NCI-H2196 (cell line): Measurements from ENCODE around the gene PHIP.
"Not testable (repeated sequence)": the region's sequence is repeated elsewhere in the genome, so short reads cannot be mapped to it uniquely, and the experiment has no call there.

Experiments used
- DNase-seq: peaks from one replicate; lab custom pipeline; 2025; ENCODE audit not compliant: unreplicated experiment; lab: John Stamatoyannopoulos, UW

The PHIP gene

DNA sequence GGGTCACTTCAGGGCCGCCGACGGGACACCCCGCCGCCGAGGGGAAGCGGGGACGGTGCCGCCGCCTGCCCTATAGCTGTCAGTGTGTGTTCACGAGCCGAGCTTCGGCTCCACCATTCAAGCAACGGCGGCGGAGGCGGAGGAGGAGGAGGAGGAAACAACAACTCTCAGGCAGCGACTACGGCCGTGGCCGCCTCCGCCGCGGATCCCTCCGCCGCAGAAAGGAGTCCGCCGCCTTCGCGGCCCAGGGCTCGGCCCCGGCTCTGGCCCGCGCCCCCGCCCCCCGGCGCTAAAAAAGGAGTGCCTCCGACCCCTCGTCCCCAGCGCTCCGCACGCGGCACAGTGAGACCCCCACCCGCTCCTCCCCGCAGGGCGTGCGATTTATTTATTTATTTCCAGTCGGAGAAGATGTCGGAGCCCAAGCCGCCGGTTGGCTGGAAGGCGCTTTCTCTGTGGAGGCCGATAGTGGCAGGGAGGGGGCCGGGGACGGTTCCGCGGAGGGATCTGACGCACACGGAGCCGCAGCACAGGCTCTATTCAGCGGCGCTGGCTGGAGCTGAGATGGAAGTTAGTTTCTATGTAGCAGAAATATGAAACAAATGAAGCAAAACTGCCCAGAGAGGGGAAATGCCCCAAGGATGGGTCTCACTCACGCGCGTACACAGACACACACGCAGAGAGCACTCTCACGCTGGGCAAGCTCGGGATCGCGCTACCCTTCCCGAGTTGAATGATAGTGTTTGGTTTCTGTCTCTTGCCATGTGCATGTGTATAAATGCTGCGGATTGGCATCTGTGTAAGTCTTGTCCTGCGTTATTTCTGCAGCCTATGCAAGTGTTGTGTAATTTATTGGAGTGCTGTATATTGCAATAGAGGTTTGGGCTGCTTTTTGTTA, at the start of gene PHIP:
TSS of gene PHIP (minus strand) at position 180 of the 895 bp plus-strand sequence. CDS start 186 bp downstream, outside the sequence.
- DNase-seq: peak; percentile 94

DNA sequence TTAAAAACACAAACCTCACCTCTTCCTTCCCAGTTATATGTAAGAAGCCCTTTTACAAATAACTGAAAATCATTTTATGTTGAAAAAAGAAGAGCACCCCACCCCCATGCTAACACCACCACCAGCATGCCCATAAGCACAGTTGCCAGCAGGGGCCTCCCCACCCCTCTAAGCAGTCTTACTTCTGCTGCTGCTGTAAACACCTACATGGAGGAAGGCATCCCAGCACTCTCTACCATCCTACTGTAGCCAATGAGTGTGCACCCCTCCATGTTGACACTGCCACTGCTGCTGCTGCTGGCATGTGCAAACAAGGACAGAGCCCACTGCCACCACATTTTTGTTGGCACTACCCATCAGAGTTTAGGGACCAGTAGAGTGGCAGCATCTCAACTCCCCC, 49.6 kb upstream of the PHIP start:
- DNase-seq: no peak

DNA sequence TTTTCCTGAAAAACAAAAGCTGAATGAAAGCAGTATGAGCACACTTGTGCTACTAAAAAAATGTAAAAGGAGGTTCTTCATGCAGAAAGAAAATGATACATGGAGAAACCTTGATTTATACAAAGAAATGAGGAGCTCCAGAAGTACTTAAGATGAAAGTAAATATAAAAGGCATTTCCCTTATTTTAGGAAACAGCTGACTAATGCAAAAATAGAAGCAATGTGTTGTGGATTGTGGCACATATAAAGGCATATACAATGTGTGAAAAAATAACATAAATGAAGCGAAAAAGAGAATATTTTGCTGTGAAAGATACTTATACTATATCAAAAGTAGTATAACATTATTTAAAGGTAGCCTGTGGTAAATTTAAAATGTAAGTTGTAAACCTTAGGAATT, 41.2 kb upstream of the PHIP start:
- no peak for DNase-seq

DNA sequence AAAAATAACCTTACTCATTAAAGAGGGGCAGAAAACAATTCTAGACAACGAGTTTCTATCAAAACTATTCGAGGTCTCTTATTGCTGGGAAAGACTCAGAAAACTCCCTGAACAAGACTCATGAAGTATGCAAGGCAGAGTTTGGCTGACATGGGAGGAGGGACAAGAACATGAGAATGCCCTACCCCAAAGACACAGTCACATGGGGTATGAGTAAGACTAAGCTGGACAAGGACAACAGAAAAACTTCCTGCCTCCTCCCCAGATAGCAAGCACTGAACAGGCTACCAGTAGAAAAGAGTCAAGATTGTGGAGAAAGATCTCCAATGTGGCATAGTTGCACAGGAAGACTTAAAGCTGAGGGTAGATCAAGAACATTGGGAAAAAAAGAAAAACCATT, 39.7 kb upstream of the PHIP start:
- DNase-seq: no peak

DNA sequence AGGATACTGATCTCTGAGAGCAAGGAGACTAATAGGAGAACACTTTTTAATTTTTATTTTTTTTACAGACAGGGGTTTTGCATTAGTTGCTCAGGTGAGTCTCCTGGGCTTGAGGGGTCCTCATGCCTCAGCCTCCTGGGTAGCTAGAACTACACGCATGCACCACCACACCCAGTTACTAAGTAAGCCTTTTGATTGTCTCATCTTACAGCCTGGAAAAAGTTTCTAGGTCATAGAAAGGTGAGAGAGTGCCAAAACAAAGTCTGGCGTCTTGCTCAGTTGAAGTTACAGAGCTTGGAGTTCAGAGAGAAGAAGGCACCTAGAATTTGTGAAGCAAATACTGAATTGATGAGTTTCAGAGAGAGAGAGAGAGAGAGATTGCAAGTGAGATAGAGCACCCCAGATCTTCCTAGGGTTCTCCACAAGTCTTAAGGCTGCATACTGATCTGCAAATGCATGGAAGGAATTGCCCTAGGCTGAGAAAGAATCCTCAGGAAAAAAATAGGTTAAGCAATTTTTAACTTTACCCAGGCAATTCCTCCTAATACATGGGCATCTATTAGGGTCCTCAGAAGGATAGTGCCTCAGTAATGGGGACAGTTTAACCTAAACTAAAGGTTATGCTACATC, 37.6 kb upstream of the PHIP start:
- no peak for DNase-seq

DNA sequence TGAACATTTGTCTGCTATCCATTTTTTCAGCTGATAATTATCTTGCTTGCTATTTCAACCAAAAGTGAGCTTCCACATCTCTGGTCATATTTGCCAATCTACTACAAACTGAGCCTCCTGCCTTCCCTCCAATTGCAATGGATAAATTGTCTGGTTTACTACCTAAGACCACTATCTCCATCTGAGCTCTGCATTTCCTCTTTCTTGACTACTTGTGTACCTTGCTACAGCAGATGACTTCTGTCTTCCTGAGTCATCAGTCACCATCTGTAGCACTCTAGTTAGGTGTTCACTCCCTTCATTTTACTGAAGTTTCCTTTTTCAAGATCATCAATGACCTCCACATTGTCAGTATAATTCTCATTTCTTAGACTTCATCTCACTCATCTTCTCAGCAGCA, 33.5 kb upstream of the PHIP start:
- DNase-seq: no peak

DNA sequence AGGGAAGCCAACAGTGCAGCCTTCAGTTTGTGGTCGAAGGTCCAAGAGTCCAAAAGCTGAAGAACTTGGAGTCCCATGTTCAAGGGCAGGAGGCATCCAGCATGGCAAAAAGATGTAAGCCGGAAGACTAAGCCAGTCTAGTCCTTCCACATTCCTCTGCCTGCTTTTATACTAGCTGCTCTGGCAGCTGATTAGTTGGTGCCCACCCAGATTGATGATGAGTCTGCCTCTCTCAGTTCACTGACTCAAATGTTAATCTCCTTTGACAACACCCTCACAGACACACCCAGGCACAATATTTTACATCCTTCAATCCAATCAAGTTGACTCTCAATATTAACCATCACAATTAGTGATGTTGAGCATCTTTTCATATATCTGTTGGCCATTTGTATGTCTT, 23.1 kb upstream of the PHIP start:
- DNase-seq: no peak

DNA sequence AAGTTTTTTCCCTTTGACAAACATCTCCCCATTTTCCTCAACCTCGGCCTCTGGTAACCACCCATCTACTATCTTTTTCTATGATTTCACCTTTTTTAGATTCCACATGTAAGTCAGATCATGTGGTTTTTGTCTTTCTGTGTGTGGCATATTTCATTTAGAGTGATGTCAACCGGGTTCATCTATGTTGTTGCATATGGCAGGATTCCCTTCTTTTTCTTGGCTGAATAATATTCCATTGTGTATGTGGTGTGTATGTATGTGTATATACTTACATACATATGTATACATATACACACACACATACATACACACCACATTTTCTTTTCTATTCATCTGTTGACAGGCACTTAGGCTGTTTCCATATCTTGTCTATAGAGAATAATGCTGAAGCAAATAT, 22.2 kb upstream of the PHIP start:
- DNase-seq: no peak

DNA sequence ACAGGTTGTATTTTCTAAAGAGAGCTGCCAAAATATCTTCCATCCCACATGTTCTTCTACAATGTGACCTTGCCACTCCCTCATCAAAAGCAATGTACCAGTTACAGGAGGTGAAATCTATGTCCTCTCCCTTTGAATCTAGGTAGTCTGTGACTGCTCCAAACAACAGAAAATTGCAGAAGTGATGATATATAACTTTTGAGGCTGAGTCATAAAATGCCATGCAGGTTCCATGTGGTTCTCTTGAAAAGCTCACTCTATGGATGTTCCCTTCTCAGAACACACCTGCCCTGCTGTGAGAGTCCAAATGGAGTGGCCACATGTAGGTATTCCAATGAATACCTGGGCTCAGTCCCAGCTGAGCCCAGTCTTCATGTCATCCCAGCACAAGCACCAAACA, 16.9 kb upstream of the PHIP start:
- DNase-seq: no peak

DNA sequence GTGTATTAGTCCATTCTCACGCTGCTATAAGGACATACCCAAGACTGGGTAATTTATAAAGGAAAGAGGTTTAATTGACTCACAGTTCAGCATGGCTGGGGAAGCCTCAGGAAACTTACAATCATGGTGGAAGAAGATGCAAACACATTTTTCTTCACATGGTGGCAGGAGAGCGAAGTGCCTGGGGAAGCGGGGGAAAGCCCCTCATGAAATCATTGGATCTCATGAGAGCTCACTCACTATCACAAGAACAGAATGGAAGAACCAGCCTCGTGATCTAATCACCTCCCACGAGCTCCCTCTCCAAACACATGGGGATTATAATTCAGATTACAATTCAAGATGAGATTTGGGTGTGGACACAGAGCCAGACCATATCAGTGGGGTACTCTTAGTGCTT, 13.7 kb upstream of the PHIP start:
- not testable (repeated sequence) for DNase-seq

DNA sequence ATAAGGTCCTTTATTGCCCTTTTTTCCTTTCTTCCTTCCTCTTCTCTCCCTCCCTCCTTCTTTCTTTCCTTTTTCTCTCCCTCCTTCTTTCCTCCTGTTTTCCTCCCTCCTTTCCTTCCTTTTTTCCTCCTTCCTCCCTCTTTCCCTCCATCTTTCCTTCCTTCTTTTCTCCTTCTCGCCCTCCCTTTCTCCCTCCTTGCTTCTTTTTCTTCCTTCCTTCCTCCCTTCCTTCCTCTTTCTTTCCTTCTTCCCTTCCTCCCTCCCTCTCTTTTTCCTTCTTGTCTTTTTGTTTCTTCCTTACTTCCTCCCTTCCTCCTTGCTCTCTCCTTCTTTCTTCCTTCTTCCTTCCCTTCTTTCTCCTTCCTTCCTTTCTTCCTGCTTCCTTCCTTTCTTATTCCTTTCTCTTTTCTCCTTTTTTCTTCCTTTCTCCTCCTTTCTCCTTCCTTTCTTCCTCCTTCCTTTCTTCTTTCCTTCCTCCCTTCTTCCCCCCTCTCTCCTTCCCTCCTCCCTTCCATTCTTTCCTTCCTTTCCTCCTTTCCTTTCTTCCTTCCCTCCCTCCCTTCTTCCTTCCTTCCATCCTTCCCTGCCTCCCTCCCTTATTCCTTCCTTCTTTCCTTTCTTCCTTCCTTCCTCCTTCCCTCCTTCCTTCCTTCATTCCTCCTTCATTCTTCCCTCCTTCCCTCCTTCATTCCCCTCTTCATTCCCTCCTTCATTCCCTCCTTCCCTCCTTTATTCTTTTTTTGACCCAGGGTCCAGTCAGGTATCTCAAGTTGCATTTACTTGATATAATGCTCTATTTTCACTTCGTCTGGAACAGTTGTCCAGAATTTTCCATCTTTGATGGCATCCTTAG, 11.7 kb upstream of the PHIP start:
- DNase-seq: no peak

DNA sequence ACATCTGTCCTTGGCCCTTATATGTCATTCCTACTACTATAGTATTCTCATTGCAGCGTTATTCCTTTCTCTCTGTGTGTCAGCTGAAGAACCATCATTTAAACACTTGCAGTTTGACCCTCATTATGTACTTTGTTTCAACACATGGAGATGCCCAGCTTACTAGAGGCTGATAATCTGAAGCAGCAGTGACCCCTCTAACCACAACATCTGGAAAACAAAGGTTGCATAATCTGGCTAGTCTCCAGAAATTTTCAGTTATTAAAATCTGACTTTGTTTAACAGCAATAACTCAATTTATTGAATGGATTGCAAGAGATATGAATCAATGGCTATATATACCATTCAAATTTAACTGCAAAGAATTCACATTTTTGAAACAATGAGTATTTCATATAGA, 6.6 kb upstream of the PHIP start:
- DNase-seq: no peak

DNA sequence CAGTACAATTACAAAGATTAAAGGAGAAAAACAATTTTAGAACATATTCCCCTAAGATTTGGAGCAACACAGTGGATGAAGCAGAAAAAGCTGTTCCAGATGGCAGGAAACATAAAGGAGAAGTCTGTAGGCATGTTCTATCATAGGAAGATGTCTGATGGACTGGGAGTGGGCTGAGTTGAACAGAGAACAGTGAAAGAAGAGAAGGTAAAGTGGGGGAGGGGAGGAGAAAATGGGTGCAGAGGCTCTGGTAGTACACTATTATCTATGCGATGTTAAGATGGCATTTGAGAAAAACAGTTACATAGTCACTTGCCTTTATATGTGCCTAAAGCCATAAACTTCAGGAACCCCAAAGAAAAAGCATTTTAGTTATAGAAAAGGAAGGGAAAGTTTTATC, 4.2 kb upstream of the PHIP start:
- no peak for DNase-seq

DNA sequence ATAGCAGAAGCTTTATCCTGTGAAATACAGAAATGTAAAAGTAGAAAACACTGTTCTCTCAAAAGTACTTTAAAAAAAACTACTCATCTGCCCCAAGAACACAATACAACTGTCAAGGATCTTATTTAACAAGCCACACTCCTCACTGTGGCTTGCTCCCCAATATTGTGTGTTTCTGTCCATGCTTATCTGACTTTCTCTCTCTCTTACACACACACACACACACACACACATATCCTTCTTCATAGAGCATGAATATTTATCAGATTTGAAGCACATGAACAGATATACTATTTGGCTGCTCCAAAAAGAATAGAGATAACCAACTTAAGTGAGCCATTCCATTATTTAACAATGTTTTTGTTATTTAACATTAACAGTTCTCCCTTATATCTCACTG, 3.6 kb upstream of the PHIP start:
- DNase-seq: no peak

DNA sequence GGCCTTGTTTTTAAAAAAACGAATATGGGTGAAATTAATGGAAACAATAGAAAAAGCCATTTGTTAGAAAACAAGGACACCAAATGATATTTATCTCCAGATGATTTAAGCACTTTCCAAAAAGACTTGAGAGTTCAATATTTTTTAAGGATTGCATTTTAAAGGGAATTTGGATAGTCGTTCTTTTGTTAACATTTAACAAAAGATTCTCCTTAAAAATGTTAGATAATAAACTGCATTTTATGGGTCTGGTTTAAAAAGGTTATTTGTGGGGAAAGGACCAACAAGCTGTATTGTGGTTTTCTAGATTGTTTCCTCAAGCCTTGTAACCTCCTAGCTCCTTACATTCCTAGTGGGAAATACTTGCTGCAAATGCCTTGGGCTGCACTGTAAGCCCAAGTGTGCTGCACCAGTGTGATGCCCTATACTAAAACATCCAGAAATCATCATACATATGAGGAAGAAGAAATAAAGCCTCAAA, 1.5 kb upstream of the PHIP start:
- no peak for DNase-seq

DNA sequence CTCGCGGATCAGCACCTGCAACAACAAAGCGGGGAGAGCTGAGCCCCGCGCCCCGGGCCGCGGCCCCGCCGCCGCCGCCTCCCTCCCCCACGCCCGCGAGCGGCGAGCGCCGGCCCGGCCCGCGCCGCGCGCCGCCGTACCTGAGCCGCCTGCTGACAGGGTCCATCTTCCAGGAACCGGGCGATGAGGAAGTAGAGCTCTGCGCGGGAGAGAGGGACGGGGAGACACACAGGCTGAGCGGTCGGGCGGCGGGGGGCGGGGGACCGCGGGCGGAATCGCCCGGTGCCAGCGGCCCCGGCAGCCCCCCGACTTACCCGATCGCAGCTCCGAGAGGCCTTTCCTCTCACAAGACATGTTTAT, 359 bp downstream of the PHIP start:
- DNase-seq: peak; percentile 56

DNA sequence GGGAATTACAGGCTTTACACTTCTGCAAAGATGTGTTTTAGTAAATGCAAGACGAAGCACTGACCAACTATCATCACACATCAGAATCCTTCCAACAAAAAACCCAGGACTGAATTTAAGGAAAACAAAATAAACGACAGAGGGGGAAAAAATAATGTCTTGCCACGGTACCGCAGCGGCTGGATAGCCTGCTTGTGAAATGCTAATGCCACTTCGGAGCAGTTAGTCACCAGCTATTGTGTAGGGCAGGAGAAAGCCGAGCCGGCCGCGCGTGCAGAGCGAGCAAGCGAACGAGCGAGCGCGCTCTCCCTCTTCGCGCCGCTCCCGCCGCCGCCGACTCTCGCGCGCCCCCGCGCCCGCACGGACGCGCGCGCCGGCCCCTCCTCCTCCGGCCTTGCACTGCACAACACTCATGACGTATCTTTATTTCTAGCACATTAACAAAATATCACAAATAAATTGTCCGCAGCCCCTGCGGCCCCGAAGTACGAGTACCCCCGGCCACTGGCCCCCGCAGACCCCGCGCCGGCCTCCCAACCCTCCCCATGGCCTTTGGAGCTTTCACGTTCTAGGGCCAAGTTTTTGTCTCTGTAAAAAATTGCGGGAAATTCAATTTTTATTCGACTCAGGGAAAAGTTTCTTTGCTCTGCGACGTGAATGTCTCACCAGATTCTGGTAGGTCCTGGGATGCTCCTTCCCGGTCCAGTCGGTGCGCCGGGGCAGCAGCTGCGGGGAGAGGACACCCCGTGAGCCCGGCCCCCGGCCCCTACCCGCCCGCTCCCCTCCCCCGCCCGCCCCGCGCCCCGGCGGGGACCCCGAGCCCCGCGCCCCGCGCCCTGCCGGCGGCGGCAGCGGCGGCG, 1.0 kb downstream of the PHIP start:
- peak; percentile 89 for DNase-seq

DNA sequence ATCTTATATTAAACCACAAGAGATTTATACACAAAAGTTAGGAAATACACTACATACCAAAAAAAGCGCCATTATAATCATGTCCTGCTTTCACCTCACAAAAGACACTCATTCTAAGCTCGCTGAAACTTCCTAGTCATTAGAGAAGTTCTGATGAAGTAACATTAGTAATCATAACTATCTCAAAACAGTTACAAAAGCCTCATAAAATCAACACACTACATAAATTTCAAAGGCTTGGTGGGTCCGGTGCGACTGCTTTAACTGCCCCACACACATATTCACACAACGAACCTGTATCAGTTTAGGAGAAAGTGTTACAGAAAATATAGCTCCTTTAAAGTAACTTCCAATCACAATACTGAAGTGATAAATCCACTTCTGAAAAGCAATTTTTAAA, 1.9 kb downstream of the PHIP start:
- no peak for DNase-seq

DNA sequence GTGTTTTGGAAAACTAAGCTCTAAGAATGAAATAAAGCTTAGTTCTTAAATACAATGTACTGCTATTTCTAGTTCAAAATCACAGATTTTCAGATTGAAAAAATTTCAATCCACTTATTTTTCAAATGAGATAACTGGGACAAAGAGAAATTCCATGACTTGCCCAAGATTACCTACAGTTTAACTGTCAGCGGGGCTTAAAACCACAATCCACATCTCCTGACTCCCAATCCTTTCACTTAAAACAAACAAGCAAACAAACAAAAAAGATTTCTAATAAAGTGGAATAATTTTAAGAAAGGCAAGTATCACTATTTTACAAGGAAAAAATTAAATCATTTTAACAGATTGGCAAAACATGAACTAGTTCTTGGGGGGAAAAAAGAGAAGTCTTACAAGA, 4.2 kb downstream of the PHIP start:
- no peak for DNase-seq

DNA sequence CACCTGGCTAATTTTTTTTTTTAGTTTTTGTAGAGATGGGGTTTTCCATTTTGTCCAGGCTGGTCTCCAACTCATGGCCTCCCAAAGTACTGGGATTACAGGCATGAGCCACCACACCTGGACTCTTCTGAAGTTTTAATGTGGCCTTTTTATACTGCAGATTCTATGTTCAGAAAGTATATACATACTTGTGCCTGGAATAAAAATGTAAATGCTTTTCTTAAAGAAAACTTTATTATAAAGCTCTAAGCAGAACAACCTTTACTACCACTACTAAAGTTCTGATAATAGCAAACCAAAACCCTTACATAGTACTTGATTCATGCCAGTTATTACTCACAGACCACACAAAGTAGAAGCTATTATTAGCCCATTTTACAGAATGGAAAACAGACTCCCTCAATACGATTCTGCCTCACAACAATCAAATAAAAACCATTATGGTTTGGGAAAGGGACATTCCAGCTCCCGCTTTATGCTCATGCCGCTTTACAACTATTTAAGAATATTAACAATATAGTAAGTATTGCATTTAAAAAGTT, 5.3 kb downstream of the PHIP start:
- no peak for DNase-seq
